H9 (cell line): ENCODE data around the gene RNASET2. TPM values are rescaled to one million over a fixed set of nuclear protein-coding genes. Genes with fewer than 3 reads are reported as not detected.

Experiments
- DNase-seq: peaks from one replicate; pipeline ENCODE4 v3.0.0-alpha.2; 2017
- H2AFZ ChIP-seq: one replicate; pipeline ENCODE4 v1.6.1; 2013; ENCODE audit warnings: mild to moderate bottlenecking, low read length, control low read depth, moderate library complexity
- H2AK5ac ChIP-seq: 2 replicates; pipeline ENCODE4 v1.6.1; 2013; ENCODE audit warnings: low read length, control low read depth, mixed read lengths; ENCODE audit not compliant: insufficient read length
- H2BK120ac ChIP-seq: one replicate; pipeline ENCODE4 v1.6.1; 2013; ENCODE audit warnings: low read depth, mild to moderate bottlenecking, low read length, control low read depth, inconsistent platforms; ENCODE audit not compliant: poor library complexity, severe bottlenecking
- H2BK12ac ChIP-seq: 2 replicates; pipeline ENCODE4 v1.6.1; 2013; ENCODE audit warnings: low read length, control low read depth, mixed read lengths, low read depth; ENCODE audit not compliant: insufficient read length
- H2BK15ac ChIP-seq: 2 replicates; pipeline ENCODE4 v1.6.1; 2013; ENCODE audit warnings: low read depth, low read length, control low read depth
- H2BK20ac ChIP-seq: one replicate; pipeline ENCODE4 v1.6.1; 2013; ENCODE audit warnings: low read depth, mild to moderate bottlenecking, low read length, control low read depth, inconsistent platforms; ENCODE audit not compliant: poor library complexity, severe bottlenecking
- H2BK5ac ChIP-seq: 2 replicates; pipeline ENCODE4 v1.6.1; 2013; ENCODE audit warnings: low read length, control low read depth, mixed read lengths; ENCODE audit not compliant: insufficient read length
- H3K14ac ChIP-seq: 2 replicates; pipeline ENCODE4 v1.6.1; 2013; ENCODE audit warnings: low read length, control low read depth; ENCODE audit not compliant: insufficient read depth
- H3K18ac ChIP-seq: 2 replicates; pipeline ENCODE4 v1.6.1; 2013; ENCODE audit warnings: low read depth, mild to moderate bottlenecking, mixed read lengths, low read length, control low read depth; ENCODE audit not compliant: insufficient read length
- H3K23ac ChIP-seq: 2 replicates; pipeline ENCODE4 v1.6.1; 2013; ENCODE audit warnings: low read length, control low read depth, mixed read lengths, low read depth; ENCODE audit not compliant: insufficient read length
- H3K23me2 ChIP-seq: 2 replicates; pipeline ENCODE4 v1.6.1; 2013; ENCODE audit warnings: low read depth, mild to moderate bottlenecking, mixed read lengths, low read length, control low read depth; ENCODE audit not compliant: insufficient read length, poor library complexity, severe bottlenecking
- H3K27ac ChIP-seq: 2 replicates; pipeline ENCODE4 v1.5.1; 2013; ENCODE audit warnings: low read length, control low read depth, mixed read lengths, low read depth; ENCODE audit not compliant: insufficient read length
- H3K27me3 ChIP-seq: 2 replicates; pipeline ENCODE4 v1.6.1; 2013; ENCODE audit warnings: low read length, control low read depth, inconsistent platforms; ENCODE audit not compliant: insufficient read depth
- H3K4ac ChIP-seq: 2 replicates; pipeline ENCODE4 v1.6.1; 2013; ENCODE audit warnings: low read depth, mild to moderate bottlenecking, control low read depth, inconsistent platforms, low read length, moderate library complexity
- H3K4me1 ChIP-seq: 2 replicates; pipeline ENCODE4 v1.6.1; 2013; ENCODE audit warnings: low read length, control low read depth, inconsistent platforms; ENCODE audit not compliant: insufficient read depth
- H3K4me2 ChIP-seq: 2 replicates; pipeline ENCODE4 v1.6.1; 2013; ENCODE audit warnings: low read length, control low read depth, mixed read lengths; ENCODE audit not compliant: insufficient read length, insufficient read depth
- H3K56ac ChIP-seq: 2 replicates; pipeline ENCODE4 v1.6.1; 2013; ENCODE audit warnings: low read depth, mild to moderate bottlenecking, mixed read lengths, low read length, control low read depth; ENCODE audit not compliant: insufficient read length
- H3K79me1 ChIP-seq: 2 replicates; pipeline ENCODE4 v1.6.1; 2013; ENCODE audit warnings: low read depth, mild to moderate bottlenecking, moderate library complexity, low read length, control low read depth, inconsistent platforms; ENCODE audit not compliant: insufficient read depth, poor library complexity, severe bottlenecking
- H3K79me2 ChIP-seq: 2 replicates; pipeline ENCODE4 v1.6.1; 2013; ENCODE audit warnings: low read length, control low read depth, inconsistent platforms; ENCODE audit not compliant: insufficient read depth
- H3K9ac ChIP-seq: 2 replicates; pipeline ENCODE4 v1.6.1; 2013; ENCODE audit warnings: low read length, control low read depth, mixed read lengths; ENCODE audit not compliant: insufficient read length; ENCODE audit errors: extremely low read depth
- H3K9me3 ChIP-seq: one replicate; pipeline ENCODE4 v1.6.1; 2013; ENCODE audit warnings: low read depth, low read length, inconsistent platforms; ENCODE audit not compliant: control insufficient read depth
- H3T11ph ChIP-seq: one replicate; pipeline ENCODE4 v1.6.1; 2013; ENCODE audit warnings: mild to moderate bottlenecking, low read length, control low read depth, inconsistent platforms
- H4K20me1 ChIP-seq: one replicate; pipeline ENCODE4 v1.6.1; 2013; ENCODE audit not compliant: control insufficient read depth, insufficient read length, insufficient read depth
- H4K5ac ChIP-seq: 2 replicates; pipeline ENCODE4 v1.6.1; 2013; ENCODE audit warnings: low read depth, mild to moderate bottlenecking, mixed read lengths, low read length, control low read depth; ENCODE audit not compliant: insufficient read length
- H4K8ac ChIP-seq: replicated peaks from 2 replicates; pipeline ENCODE4 v1.6.1; 2013; ENCODE audit warnings: low read length, control low read depth, mixed read lengths, low read depth; ENCODE audit not compliant: insufficient read length
- H4K91ac ChIP-seq: 2 replicates; pipeline ENCODE4 v1.6.1; 2013; ENCODE audit warnings: low read depth, mild to moderate bottlenecking, moderate library complexity, mixed read lengths, low read length, control low read depth; ENCODE audit not compliant: insufficient read length
- H3K27ac Mint-ChIP-seq, 3 experiments: 2 replicates in 2 of 3; 3 replicates in 1 of 3; pipeline ENCODE4 v1.8.0; 2020 to 2021; ENCODE audit warnings: mixed read lengths in 3 of 3, mild to moderate bottlenecking in 1 of 3, moderate library complexity in 1 of 3
- H3K27me3 Mint-ChIP-seq: 2 replicates; pipeline ENCODE4 v1.8.0; 2021; ENCODE audit warnings: low read depth, mild to moderate bottlenecking, moderate library complexity, mixed read lengths
- H3K36me3 Mint-ChIP-seq, 3 experiments: 2 replicates in 2 of 3; 3 replicates in 1 of 3; pipeline ENCODE4 v1.8.0; 2020 to 2021; ENCODE audit warnings: low read depth in 3 of 3, mixed read lengths in 3 of 3; ENCODE audit not compliant: insufficient read depth in 1 of 3
- H3K4me1 Mint-ChIP-seq, 2 experiments: 2 replicates each; pipeline ENCODE4 v1.8.0; 2020; ENCODE audit warnings: mixed read lengths in 2 of 2
- H3K4me3 Mint-ChIP-seq, 2 experiments: 2 replicates in 1 of 2; 3 replicates in 1 of 2; pipeline ENCODE4 v1.8.0; 2020 to 2021; ENCODE audit warnings: mild to moderate bottlenecking in 2 of 2, mixed read lengths in 2 of 2, moderate library complexity in 1 of 2
- H3K9me3 Mint-ChIP-seq, 2 experiments: 2 replicates in 1 of 2; 3 replicates in 1 of 2; pipeline ENCODE4 v1.8.0; 2020; ENCODE audit warnings: mild to moderate bottlenecking in 2 of 2, mixed read lengths in 2 of 2, moderate library complexity in 1 of 2
- CTCF ChIP-seq: fragments of 200-600 bp; sonication (generic); conservative IDR thresholded peaks from 3 replicates; pipeline ENCODE4 v1.8.0; 2021; ENCODE audit warnings: antibody characterized with exemption, mild to moderate bottlenecking
- WGBS: extraction: QIAGEN DNeasy Blood & Tissue Kit; methylation state at CpG from one replicate; pipeline ENCODE4 v1.1.7; 2013; ENCODE audit warnings: missing lambda C conversion rate, low lambda C conversion rate, mixed read lengths; ENCODE audit not compliant: insufficient read length; ENCODE audit errors: extremely low coverage; 5-methylcytosine and 5-hydroxymethylcytosine counted together
- total RNA-seq: library from RNA; stranded (reverse); gene quantifications from 2 replicates; pipeline ENCODE4 v1.2.1, GENCODE V29; 2021

Gene RNASET2
- total RNA-seq, 1 experiment from 2014 or later: 28.2 TPM

- Histone ChIP-seq H3K27ac (no peak overlapping the region), H4K20me1 (no peaks in the 10 kb centered on the region), H3K79me2 (no peaks in the 10 kb centered on the region), H2BK120ac (no peak overlapping the region), H2BK5ac (no peak overlapping the region), H3K9me3 (no peaks in the 10 kb centered on the region), H3K23me2 (peaks cover 9% of the 10 kb centered on the region), H3K4me2 (no peak overlapping the region), H3T11ph (no peak overlapping the region), H2AFZ (no peak overlapping the region), H3K9ac (no peak overlapping the region), H3K18ac (no peak overlapping the region), H3K56ac (no peak overlapping the region), H3K23ac (no peak overlapping the region), H3K27me3 (no peaks in the 10 kb centered on the region), H2BK20ac (no peak overlapping the region), H4K91ac (no peak overlapping the region), H4K5ac (no peak overlapping the region), H2AK5ac (no peak overlapping the region), H3K4me1 (no peaks in the 10 kb centered on the region; the same call in 1 of the 2 replicates), H3K79me1 (no peaks in the 10 kb centered on the region), H2BK15ac (no peak overlapping the region), H3K4ac (no peak overlapping the region), H3K14ac (no peak overlapping the region), H4K8ac (no peak overlapping the region), H2BK12ac (no peak overlapping the region)
- Mint-ChIP-seq H3K27ac (no peak overlapping the region), H3K9me3 (peaks cover 19 to 23% of the 10 kb centered on the region in 2 experiments), H3K4me1 (peaks cover 25 to 28% of the 10 kb centered on the region in 2 experiments), H3K4me3 (no peak overlapping the region), H3K27me3 (peaks cover 25% of the 10 kb centered on the region), H3K36me3 (peaks cover 12 to 20% (median 13%) of the 10 kb centered on the region in 3 experiments; a peak in 5 of 7 replicates)
- TF ChIP-seq CTCF: no peak
- no peak for DNase-seq
- WGBS: no CpG with 5 or more reads among the region's 9 CpGs
These were observed 3.7 kb upstream of the RNASET2 start for GRCh38 chr6:166959911-166960608.
